GM12892 (cell line): Measurements from ENCODE around the gene SSBP3.

Source experiments
- POLR2A ChIP-seq: IDR thresholded peaks from 2 replicates; pipeline ENCODE4 v1.6.1; 2011; ENCODE audit warnings: low read depth, low read length, control low read depth
- POLR2AphosphoS5 ChIP-seq: IDR thresholded peaks from 2 replicates; pipeline ENCODE4 v1.6.1; 2011; ENCODE audit warnings: low read depth, low read length, control low read depth

DNA sequence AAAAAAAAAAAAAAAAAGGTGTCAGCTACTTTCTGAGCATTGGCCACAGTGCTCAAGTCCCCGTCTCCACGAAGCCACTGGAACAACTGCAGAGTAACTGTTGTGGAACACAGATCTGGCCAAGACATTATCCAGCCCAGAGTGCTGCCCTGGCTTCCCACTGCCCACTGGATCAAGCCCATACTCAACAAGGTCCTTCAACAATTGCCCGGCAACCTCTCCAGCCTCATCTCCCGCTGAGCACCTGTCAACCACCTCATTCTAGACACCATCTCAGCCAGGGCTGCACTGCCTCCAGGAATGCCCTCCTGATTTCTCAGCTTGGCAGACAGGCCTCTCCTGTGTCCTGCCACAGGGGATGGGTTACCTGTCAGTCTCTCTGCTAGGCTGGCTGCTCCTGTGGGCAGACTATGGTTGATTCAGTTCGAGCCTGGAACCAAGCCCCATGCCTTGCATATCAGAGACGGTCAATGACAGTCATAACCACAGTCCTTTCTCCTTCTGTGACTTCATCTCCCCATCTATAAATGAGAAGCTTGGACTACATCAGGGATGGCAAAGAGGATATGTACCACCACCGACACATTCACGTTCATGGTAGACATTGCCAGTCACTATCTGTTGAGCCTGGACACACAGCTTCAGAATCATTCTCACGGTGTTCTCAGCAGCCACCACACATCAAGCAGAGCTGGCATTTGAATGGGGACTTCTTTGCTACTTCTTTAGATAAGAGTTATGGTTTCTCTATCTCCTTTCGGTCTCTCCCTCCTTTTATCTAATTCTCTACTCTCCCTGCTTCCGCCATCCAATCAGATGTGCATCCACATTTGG is 129.4 kb downstream of the SSBP3 start:
- TF ChIP-seq POLR2A (no peak), POLR2AphosphoS5 (no peak)
